Mesenchymal stem cell (in vitro differentiated cells and primary cell): ENCODE measurements around the gene CTDNEP1.
A peak's percentile ranks its signal among the peaks of the same experiment; 100 is the strongest.

Source experiments
- DNase-seq: peaks from one replicate; pipeline ENCODE4 v3.0.0-alpha.2; 2013
- H2AFZ ChIP-seq: one replicate; pipeline ENCODE4 v1.6.1; 2013; ENCODE audit warnings: low read depth, mild to moderate bottlenecking, control low read depth, inconsistent platforms, low read length, moderate library complexity
- H2AK5ac ChIP-seq: 2 replicates; pipeline ENCODE4 v1.6.1; 2013; ENCODE audit warnings: low read length, moderate library complexity, mild to moderate bottlenecking, inconsistent platforms; ENCODE audit not compliant: severe bottlenecking
- H2BK120ac ChIP-seq: one replicate; pipeline ENCODE4 v1.6.1; 2013; ENCODE audit warnings: low read depth, mild to moderate bottlenecking, inconsistent platforms, low read length, moderate library complexity
- H2BK12ac ChIP-seq, 2 experiments: one replicate each; pipeline ENCODE4 v1.6.1; 2013; ENCODE audit warnings: inconsistent platforms in 2 of 2, low read length in 2 of 2, mild to moderate bottlenecking in 2 of 2, moderate library complexity in 2 of 2, control low read depth in 1 of 2
- H2BK15ac ChIP-seq: one replicate; pipeline ENCODE4 v1.6.1; 2013; ENCODE audit warnings: mild to moderate bottlenecking, low read depth, inconsistent platforms; ENCODE audit not compliant: poor library complexity, severe bottlenecking
- H2BK5ac ChIP-seq: 2 replicates; pipeline ENCODE4 v1.6.1; 2013; ENCODE audit warnings: low read depth, mild to moderate bottlenecking, low read length, control low read depth, inconsistent platforms; ENCODE audit not compliant: poor library complexity, severe bottlenecking
- H3K14ac ChIP-seq, 2 experiments: one replicate each; pipeline ENCODE4 v1.6.1; 2013; ENCODE audit warnings: inconsistent platforms in 2 of 2, low read length in 2 of 2, control low read depth in 1 of 2, mild to moderate bottlenecking in 1 of 2, moderate library complexity in 1 of 2
- H3K18ac ChIP-seq, 2 experiments: one replicate each; pipeline ENCODE4 v1.6.1; 2013; ENCODE audit warnings: inconsistent platforms in 2 of 2, low read length in 2 of 2, control low read depth in 1 of 2, low read depth in 1 of 2, mild to moderate bottlenecking in 1 of 2
- H3K23ac ChIP-seq, 2 experiments: one replicate each; pipeline ENCODE4 v1.6.1; 2013; ENCODE audit warnings: inconsistent platforms in 2 of 2, low read length in 2 of 2, mild to moderate bottlenecking in 2 of 2, moderate library complexity in 2 of 2, control low read depth in 1 of 2
- H3K27ac ChIP-seq: 2 replicates; pipeline ENCODE4 v1.5.1; 2013; ENCODE audit warnings: mild to moderate bottlenecking, moderate library complexity, low read length, control low read depth, inconsistent platforms; ENCODE audit not compliant: poor library complexity, severe bottlenecking
- H3K27me3 ChIP-seq, 2 experiments: 2 replicates each; pipeline versions ENCODE4 v1.6.1 to v1.7.0; 2013; ENCODE audit warnings: low read length in 2 of 2, mild to moderate bottlenecking in 2 of 2, moderate library complexity in 2 of 2, control low read depth in 1 of 2, inconsistent platforms in 1 of 2; ENCODE audit not compliant: control insufficient read depth in 1 of 2, insufficient read depth in 1 of 2
- H3K36me3 ChIP-seq, 2 experiments: 2 replicates each; pipeline versions ENCODE4 v1.6.1 to v1.7.0; 2013; ENCODE audit warnings: low read length in 2 of 2, control low read depth in 1 of 2, inconsistent platforms in 1 of 2, low read depth in 1 of 2, mild to moderate bottlenecking in 1 of 2; ENCODE audit not compliant: insufficient read depth in 2 of 2, control insufficient read depth in 1 of 2
- H3K4ac ChIP-seq, 2 experiments: one replicate each; pipeline ENCODE4 v1.6.1; 2013; ENCODE audit warnings: inconsistent platforms in 2 of 2, low read length in 2 of 2, mild to moderate bottlenecking in 2 of 2, moderate library complexity in 2 of 2, control low read depth in 1 of 2, low read depth in 1 of 2
- H3K4me1 ChIP-seq: 2 replicates; pipeline ENCODE4 v1.6.1; 2013; ENCODE audit warnings: low read depth, low read length, control low read depth; ENCODE audit not compliant: control insufficient read depth, insufficient read depth
- H3K4me2 ChIP-seq: 2 replicates; pipeline ENCODE4 v1.6.1; 2013; ENCODE audit warnings: low read length, mild to moderate bottlenecking, inconsistent platforms; ENCODE audit not compliant: poor library complexity, severe bottlenecking
- H3K4me3 ChIP-seq, 2 experiments: 2 replicates each; pipeline versions ENCODE4 v1.5.1 to v1.7.0; 2013; ENCODE audit warnings: low read length in 2 of 2, mild to moderate bottlenecking in 2 of 2, control low read depth in 1 of 2, low read depth in 1 of 2; ENCODE audit not compliant: insufficient read depth in 1 of 2
- H3K79me1 ChIP-seq: replicated peaks from 2 replicates; pipeline ENCODE4 v1.6.1; 2013; ENCODE audit warnings: mild to moderate bottlenecking, control low read depth, low read length, inconsistent platforms; ENCODE audit not compliant: poor library complexity, severe bottlenecking
- H3K9ac ChIP-seq: 2 replicates; pipeline ENCODE4 v1.7.0; 2013; ENCODE audit warnings: mild to moderate bottlenecking, low read length, moderate library complexity
- H3K9me3 ChIP-seq: 2 replicates; pipeline ENCODE4 v1.7.0; 2013; ENCODE audit warnings: mild to moderate bottlenecking, low read length; ENCODE audit not compliant: control insufficient read depth
- H4K8ac ChIP-seq: one replicate; pipeline ENCODE4 v1.6.1; 2013; ENCODE audit warnings: inconsistent platforms, mild to moderate bottlenecking, low read length, moderate library complexity
- H4K91ac ChIP-seq: one replicate; pipeline ENCODE4 v1.6.1; 2013; ENCODE audit warnings: mild to moderate bottlenecking, low read length, inconsistent platforms
- WGBS: methylation state at CpG from one replicate; pipeline ENCODE4 v1.1.7; 2013; ENCODE audit warnings: mixed read lengths; 5-methylcytosine and 5-hydroxymethylcytosine counted together

The CTDNEP1 gene

GRCh38 chr17:7285679-7286078 lies 34.1 kb upstream of the CTDNEP1 start:
- Histone ChIP-seq H2AK5ac (no peak overlapping the region), H3K4me3 (no peak overlapping the region), H3K18ac (no peak overlapping the region), H3K9ac (no peak overlapping the region), H2BK12ac (no peak overlapping the region), H3K14ac (no peak overlapping the region), H3K4me2 (no peak overlapping the region), H3K4ac (no peak overlapping the region), H3K27ac (no peak overlapping the region), H3K4me1 (peaks cover 19% of the 10 kb centered on the region), H3K79me1 (no peaks in the 10 kb centered on the region), H3K9me3 (no peaks in the 10 kb centered on the region), H3K27me3 (peaks cover 82 to 85% of the 10 kb centered on the region in 2 experiments), H2BK5ac (no peak overlapping the region), H4K8ac (no peak overlapping the region), H2AFZ (no peak overlapping the region), H3K23ac (no peak overlapping the region), H3K36me3 (no peaks in the 10 kb centered on the region), H2BK15ac (no peak overlapping the region), H4K91ac (no peak overlapping the region), H2BK120ac (no peak overlapping the region)
- 90% methylated on average over 12 of the region's 12 CpGs for WGBS
- DNase-seq = no peak

- H2BK120ac ChIP-seq = no peak overlapping the region
- H3K4me1 ChIP-seq = peaks cover 20% of the 10 kb centered on the region
- H2BK5ac ChIP-seq = no peak overlapping the region
- no peaks in the 10 kb centered on the region for H3K9me3 ChIP-seq
- DNase-seq = no peak
- H3K9ac ChIP-seq = no peak overlapping the region
- H3K79me1 ChIP-seq = no peaks in the 10 kb centered on the region
- H3K27me3 ChIP-seq = peaks cover 74 to 77% of the 10 kb centered on the region in 2 experiments
- no peak overlapping the region for H3K18ac ChIP-seq
- no peak overlapping the region for H3K27ac ChIP-seq
- 97% methylated on average over 16 of the region's 16 CpGs for WGBS
- peak overlapping the region in 1 of 2 experiments; percentile 9 for H3K4me3 ChIP-seq
- H3K4me2 ChIP-seq = no peak overlapping the region
- no peak overlapping the region for H4K8ac ChIP-seq
- H2AK5ac ChIP-seq = no peak overlapping the region
- no peaks in the 10 kb centered on the region for H3K36me3 ChIP-seq
- H3K14ac ChIP-seq = no peak overlapping the region
- no peak overlapping the region for H3K23ac ChIP-seq
- no peak overlapping the region for H4K91ac ChIP-seq
- no peak overlapping the region for H2BK15ac ChIP-seq
- no peak overlapping the region for H2BK12ac ChIP-seq
- no peak overlapping the region for H2AFZ ChIP-seq
- H3K4ac ChIP-seq = no peak overlapping the region
Observed at GRCh38 chr17:7284911-7285310, 33.4 kb upstream of the CTDNEP1 start.

GRCh38 chr17:7283471-7284216 lies 32.1 kb upstream of the CTDNEP1 start:
- no peaks in the 10 kb centered on the region for H3K9me3 ChIP-seq
- H2AFZ ChIP-seq = no peak overlapping the region
- no peak overlapping the region for H4K91ac ChIP-seq
- no peak overlapping the region for H2BK120ac ChIP-seq
- H3K4ac ChIP-seq = no peak overlapping the region
- no peak overlapping the region for H3K4me2 ChIP-seq
- no peak overlapping the region for H3K9ac ChIP-seq
- 91% methylated on average over 17 of the region's 18 CpGs for WGBS
- no peak overlapping the region for H3K14ac ChIP-seq
- no peak overlapping the region for H4K8ac ChIP-seq
- H3K27ac ChIP-seq = no peak overlapping the region
- H2AK5ac ChIP-seq = no peak overlapping the region
- DNase-seq = no peak
- peaks cover 65 to 67% of the 10 kb centered on the region in 2 experiments for H3K27me3 ChIP-seq
- no peak overlapping the region for H3K23ac ChIP-seq
- no peak overlapping the region for H2BK5ac ChIP-seq
- no peaks in the 10 kb centered on the region for H3K79me1 ChIP-seq
- H3K36me3 ChIP-seq = no peaks in the 10 kb centered on the region
- H3K4me1 ChIP-seq = peaks cover 20% of the 10 kb centered on the region
- H3K4me3 ChIP-seq = no peak overlapping the region
- peak overlapping the region; percentile 0 for H2BK15ac ChIP-seq
- H3K18ac ChIP-seq = no peak overlapping the region
- no peak overlapping the region for H2BK12ac ChIP-seq

GRCh38 chr17:7282752-7283321 lies 31.3 kb upstream of the CTDNEP1 start:
- no peak overlapping the region for H3K4me3 ChIP-seq
- H3K14ac ChIP-seq = no peak overlapping the region
- H3K4me2 ChIP-seq = no peak overlapping the region
- no peak overlapping the region for H4K91ac ChIP-seq
- no peak overlapping the region for H2AK5ac ChIP-seq
- peaks cover 20% of the 10 kb centered on the region for H3K4me1 ChIP-seq
- WGBS = 78% methylated on average over 6 of the region's 6 CpGs
- no peak overlapping the region for H2BK15ac ChIP-seq
- no peak overlapping the region for H4K8ac ChIP-seq
- H3K27ac ChIP-seq = no peak overlapping the region
- H2BK12ac ChIP-seq = no peak overlapping the region
- no peak overlapping the region for H2AFZ ChIP-seq
- H3K4ac ChIP-seq = no peak overlapping the region
- H3K23ac ChIP-seq = no peak overlapping the region
- no peak overlapping the region for H3K18ac ChIP-seq
- H3K27me3 ChIP-seq = peaks cover 57 to 60% of the 10 kb centered on the region in 2 experiments
- H3K9ac ChIP-seq = no peak overlapping the region
- H3K79me1 ChIP-seq = no peaks in the 10 kb centered on the region
- DNase-seq = no peak
- no peak overlapping the region for H2BK120ac ChIP-seq
- no peaks in the 10 kb centered on the region for H3K9me3 ChIP-seq
- no peaks in the 10 kb centered on the region for H3K36me3 ChIP-seq
- no peak overlapping the region for H2BK5ac ChIP-seq
